SK-N-SH treated with all-trans-retinoic acid at 6 μM for 48 hours (cell line): Measurements from ENCODE around the gene ZNRF4.

Source experiments
- ATAC-seq: fragments of 200-7000 bp; cut with Tn5 transposase; 3 replicates; pipeline ENCODE4 v1.9.1; 2020; ENCODE audit warnings: mild to moderate bottlenecking, moderate library complexity
- BACH2 ChIP-seq: fragments of 250-450 bp; sonication (Bioruptor Pico); IDR thresholded peaks from 2 replicates; pipeline ENCODE4 v1.9.0; 2021; ENCODE audit warnings: mild to moderate bottlenecking, borderline replicate concordance
- CREB5 ChIP-seq: fragments of 250-450 bp; sonication (Bioruptor Pico); IDR thresholded peaks from 2 replicates; pipeline ENCODE4 v1.5.1; 2020; ENCODE audit warnings: low read depth, mild to moderate bottlenecking, moderate library complexity
- ESRRG ChIP-seq: fragments of 250-450 bp; sonication (Bioruptor Pico); IDR thresholded peaks from 2 replicates; pipeline ENCODE4 v1.6.1; 2021; ENCODE audit warnings: mild to moderate bottlenecking
- GLIS3 ChIP-seq: fragments of 250-450 bp; sonication (Bioruptor Pico); IDR thresholded peaks from 2 replicates; pipeline ENCODE4 v1.5.0; 2020; ENCODE audit warnings: mild to moderate bottlenecking, moderate library complexity
- ISL1 ChIP-seq: fragments of 250-450 bp; sonication (Bioruptor Pico); IDR thresholded peaks from 2 replicates; pipeline ENCODE4 v2.1.2; 2022; ENCODE audit warnings: mild to moderate bottlenecking, moderate library complexity
- OSR1 ChIP-seq: fragments of 250-450 bp; sonication (Bioruptor Pico); IDR thresholded peaks from 2 replicates; pipeline ENCODE4 v1.8.0; 2022; ENCODE audit warnings: moderate library complexity, mild to moderate bottlenecking, inconsistent platforms
- PATZ1 ChIP-seq: fragments of 250-450 bp; sonication (Bioruptor Pico); IDR thresholded peaks from 2 replicates; pipeline ENCODE4 v1.8.0; 2020; ENCODE audit warnings: mild to moderate bottlenecking, moderate library complexity, borderline replicate concordance
- PPARA ChIP-seq: fragments of 250-450 bp; sonication (Bioruptor Pico); IDR thresholded peaks from 2 replicates; pipeline ENCODE4 v1.5.0; 2020; ENCODE audit warnings: mild to moderate bottlenecking, borderline replicate concordance
- RARB ChIP-seq: fragments of 250-450 bp; sonication (Bioruptor Pico); IDR thresholded peaks from 2 replicates; pipeline ENCODE4 v1.8.0; 2021; ENCODE audit warnings: mild to moderate bottlenecking, moderate library complexity
- SNAI2 ChIP-seq: fragments of 250-450 bp; sonication (Bioruptor Pico); IDR thresholded peaks from 2 replicates; pipeline ENCODE4 v1.5.0; 2020; ENCODE audit warnings: mild to moderate bottlenecking, moderate library complexity
- TCF4 ChIP-seq: fragments of 250-450 bp; sonication (Bioruptor Pico); IDR thresholded peaks from 2 replicates; pipeline ENCODE4 v1.8.0; 2021; ENCODE audit warnings: mild to moderate bottlenecking, moderate library complexity, borderline replicate concordance
- TOX ChIP-seq: fragments of 250-450 bp; sonication (Bioruptor Pico); IDR thresholded peaks from 2 replicates; pipeline ENCODE4 v1.8.0; 2021; ENCODE audit warnings: mild to moderate bottlenecking, moderate library complexity, borderline replicate concordance
- ZC3H10 ChIP-seq: fragments of 250-450 bp; sonication (Bioruptor Pico); IDR thresholded peaks from 2 replicates; pipeline ENCODE4 v1.5.1; 2021; ENCODE audit warnings: mild to moderate bottlenecking, moderate library complexity
- ZFP3 ChIP-seq: fragments of 250-450 bp; sonication (Bioruptor Pico); IDR thresholded peaks from 2 replicates; pipeline ENCODE4 v1.5.0; 2020; ENCODE audit warnings: mild to moderate bottlenecking, moderate library complexity
- ZNF565 ChIP-seq: fragments of 450-650 bp; formaldehyde crosslinking; conservative IDR thresholded peaks from 2 replicates; pipeline ENCODE4 v1.5.0; 2020; ENCODE audit warnings: low read depth, mild to moderate bottlenecking, moderate library complexity
- ZNF70 ChIP-seq: fragments of 450-650 bp; formaldehyde crosslinking; IDR thresholded peaks from 2 replicates; pipeline ENCODE4 v1.5.0; 2020; ENCODE audit warnings: mild to moderate bottlenecking, moderate library complexity
- ZNF8 ChIP-seq: fragments of 450-650 bp; formaldehyde crosslinking; IDR thresholded peaks from 2 replicates; pipeline ENCODE4 v1.5.0; 2020; ENCODE audit warnings: mild to moderate bottlenecking, moderate library complexity
- TF ChIP-seq, protein P1 (sequence below): fragments of 250-450 bp; sonication (Bioruptor Pico); IDR thresholded peaks from 2 replicates; pipeline ENCODE4 v1.5.1; 2021; ENCODE audit warnings: mild to moderate bottlenecking, moderate library complexity
- TF ChIP-seq, protein P2 (sequence below): fragments of 250-450 bp; sonication (Bioruptor Pico); IDR thresholded peaks from 2 replicates; pipeline ENCODE4 v1.8.0; 2021; ENCODE audit warnings: low read depth, mild to moderate bottlenecking, moderate library complexity, borderline replicate concordance

Gene ZNRF4

GRCh38 chr19:5473646-5474045 is 18.4 kb downstream of the ZNRF4 start:
- no peak for TF ChIP-seq RARB
- no peak for ATAC-seq

- ATAC-seq = no peak
- TF ChIP-seq TCF4 (CRISPR knock-in tag) (no peak), ZFP3 (no peak), PPARA (no peak), ESRRG (CRISPR knock-in tag) (no peak), TOX (CRISPR knock-in tag) (no peak), ISL1 (CRISPR knock-in tag) (no peak), RARB (no peak), SNAI2 (CRISPR knock-in tag) (no peak), OSR1 (no peak), ZNF565 (CRISPR knock-in tag) (no peak), GLIS3 (CRISPR knock-in tag) (no peak)
- TF ChIP-seq, protein P1, sequence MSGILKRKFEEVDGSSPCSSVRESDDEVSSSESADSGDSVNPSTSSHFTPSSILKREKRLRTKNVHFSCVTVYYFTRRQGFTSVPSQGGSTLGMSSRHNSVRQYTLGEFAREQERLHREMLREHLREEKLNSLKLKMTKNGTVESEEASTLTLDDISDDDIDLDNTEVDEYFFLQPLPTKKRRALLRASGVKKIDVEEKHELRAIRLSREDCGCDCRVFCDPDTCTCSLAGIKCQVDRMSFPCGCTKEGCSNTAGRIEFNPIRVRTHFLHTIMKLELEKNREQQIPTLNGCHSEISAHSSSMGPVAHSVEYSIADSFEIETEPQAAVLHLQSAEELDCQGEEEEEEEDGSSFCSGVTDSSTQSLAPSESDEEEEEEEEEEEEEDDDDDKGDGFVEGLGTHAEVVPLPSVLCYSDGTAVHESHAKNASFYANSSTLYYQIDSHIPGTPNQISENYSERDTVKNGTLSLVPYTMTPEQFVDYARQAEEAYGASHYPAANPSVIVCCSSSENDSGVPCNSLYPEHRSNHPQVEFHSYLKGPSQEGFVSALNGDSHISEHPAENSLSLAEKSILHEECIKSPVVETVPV (CRISPR knock-in tag) = no peak
Measured at GRCh38 chr19:5477451-5478215, 22.4 kb downstream of the ZNRF4 start.

DNA sequence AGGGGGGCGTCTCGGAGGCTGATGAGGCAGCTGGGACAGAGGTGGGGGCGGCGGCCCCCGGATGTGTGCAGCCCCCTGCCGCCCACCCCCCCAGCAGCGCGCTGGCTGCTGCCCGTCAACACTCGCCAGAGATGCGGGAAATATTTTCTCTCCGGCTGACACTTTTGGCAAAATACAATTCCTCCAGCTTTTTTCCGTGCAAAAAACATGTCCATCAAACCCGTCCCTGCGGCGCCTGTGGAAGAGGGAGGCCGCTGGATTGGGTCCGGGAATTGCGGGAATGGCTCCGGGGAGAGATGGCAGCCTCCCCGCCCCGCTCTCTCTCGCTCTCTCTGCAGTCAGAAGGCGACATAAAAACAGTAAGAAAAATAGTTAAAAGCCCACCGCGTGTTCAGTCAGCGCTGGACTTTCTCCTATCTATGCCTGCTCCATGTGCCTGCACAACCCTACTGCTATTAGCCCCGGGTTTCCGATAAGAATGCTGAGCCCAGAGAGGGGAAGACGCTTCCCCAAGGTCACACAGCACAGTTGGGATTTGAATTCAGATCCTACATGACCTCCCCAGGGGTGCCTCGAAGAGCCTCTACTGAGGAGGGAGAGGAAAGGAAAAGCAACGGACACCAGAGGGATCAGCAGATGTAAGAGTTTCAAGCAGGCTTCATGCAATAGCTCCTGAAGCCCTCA is 23.2 kb downstream of the ZNRF4 start:
- TF ChIP-seq TOX (CRISPR knock-in tag) (no peak), ZNF565 (CRISPR knock-in tag) (no peak), ISL1 (CRISPR knock-in tag) (no peak), PATZ1 (0 out of 2 replicates have a peak, but pooled peaks have one; percentile 19)
- TF ChIP-seq, protein P1 (CRISPR knock-in tag) = no peak
- ATAC-seq = no peak

- no peak for ATAC-seq
- no peak for TF ChIP-seq ZC3H10 (CRISPR knock-in tag)
- TF ChIP-seq BACH2 = no peak
- TF ChIP-seq PATZ1 = no peak
- TF ChIP-seq TCF4 (CRISPR knock-in tag) = no peak
- TF ChIP-seq PPARA = no peak
- TF ChIP-seq ZNF565 (CRISPR knock-in tag) = no peak
- no peak for TF ChIP-seq ISL1 (CRISPR knock-in tag)
- TF ChIP-seq ESRRG (CRISPR knock-in tag) = no peak
- TF ChIP-seq ZNF8 (CRISPR knock-in tag) = no peak
- TF ChIP-seq CREB5 (CRISPR knock-in tag) = no peak
- TF ChIP-seq GLIS3 (CRISPR knock-in tag) = no peak
- TF ChIP-seq ZNF70 (CRISPR knock-in tag) = no peak
- TF ChIP-seq, protein P1 (CRISPR knock-in tag) = no peak
- TF ChIP-seq, protein P2, sequence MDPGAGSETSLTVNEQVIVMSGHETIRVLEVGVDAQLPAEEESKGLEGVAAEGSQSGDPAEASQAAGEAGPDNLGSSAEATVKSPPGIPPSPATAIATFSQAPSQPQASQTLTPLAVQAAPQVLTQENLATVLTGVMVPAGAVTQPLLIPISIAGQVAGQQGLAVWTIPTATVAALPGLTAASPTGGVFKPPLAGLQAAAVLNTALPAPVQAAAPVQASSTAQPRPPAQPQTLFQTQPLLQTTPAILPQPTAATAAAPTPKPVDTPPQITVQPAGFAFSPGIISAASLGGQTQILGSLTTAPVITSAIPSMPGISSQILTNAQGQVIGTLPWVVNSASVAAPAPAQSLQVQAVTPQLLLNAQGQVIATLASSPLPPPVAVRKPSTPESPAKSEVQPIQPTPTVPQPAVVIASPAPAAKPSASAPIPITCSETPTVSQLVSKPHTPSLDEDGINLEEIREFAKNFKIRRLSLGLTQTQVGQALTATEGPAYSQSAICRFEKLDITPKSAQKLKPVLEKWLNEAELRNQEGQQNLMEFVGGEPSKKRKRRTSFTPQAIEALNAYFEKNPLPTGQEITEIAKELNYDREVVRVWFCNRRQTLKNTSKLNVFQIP = no peak
- TF ChIP-seq ZFP3 = no peak
Measured at GRCh38 chr19:5478925-5479588, 23.8 kb downstream of the ZNRF4 start.
